ENCODE measurements around the gene NACC2.
A peak's percentile ranks its signal among the peaks of the same experiment; 100 is the strongest.
"Not testable (repeated sequence)": the region's sequence is repeated elsewhere in the genome, so short reads cannot be mapped to it uniquely, and the experiment has no call there.

Gene NACC2

GRCh38 chr9:135968083-135968476 lies 127.0 kb downstream of the NACC2 start:
- H3K4me1 ChIP-seq (ENCODE audit: low read depth, poor library complexity, severe bottlenecking): peaks cover 10% of the 10 kb centered on the region
- no peaks in the 10 kb centered on the region for H3K79me2 ChIP-seq (ENCODE audit: insufficient read depth, low read depth)
- TF ChIP-seq CTCF (conservative IDR thresholded peaks at IDR 0.05; ENCODE audit: low read depth, low read length): no peak
- peaks cover 49% of the 10 kb centered on the region for H3K27me3 ChIP-seq (ENCODE audit: insufficient read depth, low read depth)
- no peaks in the 10 kb centered on the region for H4K20me1 ChIP-seq (ENCODE audit: insufficient read depth)
- no peak overlapping the region for H2AFZ ChIP-seq (ENCODE audit: low read depth)
- no peaks in the 10 kb centered on the region for H3K36me3 ChIP-seq (ENCODE audit: insufficient read depth)
- H3K4me3 ChIP-seq (IDR thresholded peaks at IDR 0.05; ENCODE audit: insufficient read depth, low read depth, low read length): no peak overlapping the region
- H3K27ac ChIP-seq: no peak overlapping the region
- no peak overlapping the region for H3K9ac ChIP-seq
- no peak overlapping the region for H3K4me2 ChIP-seq

- H3K79me2 ChIP-seq (ENCODE audit: insufficient read depth, low read depth); H3K36me3 ChIP-seq (ENCODE audit: insufficient read depth); H4K20me1 ChIP-seq (ENCODE audit: insufficient read depth); H3K9ac ChIP-seq; H3K4me3 ChIP-seq (IDR thresholded peaks at IDR 0.05; ENCODE audit: insufficient read depth, low read depth, low read length); H3K27ac ChIP-seq; H2AFZ ChIP-seq (ENCODE audit: low read depth): not testable (repeated sequence)
- H3K4me2 ChIP-seq: 0 out of 2 replicates have a peak overlapping the region, but pooled peaks have one; percentile 21
- H3K27me3 ChIP-seq (ENCODE audit: insufficient read depth, low read depth): peaks cover 57% of the 10 kb centered on the region
- peaks cover 12% of the 10 kb centered on the region for H3K4me1 ChIP-seq (ENCODE audit: low read depth, poor library complexity, severe bottlenecking)
Observed at GRCh38 chr9:135966916-135967260, 128.2 kb downstream of the NACC2 start.

- H2AFZ ChIP-seq (ENCODE audit: low read depth): no peak overlapping the region
- H3K36me3 ChIP-seq (ENCODE audit: insufficient read depth): no peaks in the 10 kb centered on the region
- no peak overlapping the region for H3K9ac ChIP-seq
- peaks cover 47% of the 10 kb centered on the region for H3K27me3 ChIP-seq (ENCODE audit: insufficient read depth, low read depth)
- 0 out of 2 replicates have a peak, but pooled peaks cover 4% of the 10 kb centered on the region for H3K79me2 ChIP-seq (ENCODE audit: insufficient read depth, low read depth)
- no peak for TF ChIP-seq CTCF (conservative IDR thresholded peaks at IDR 0.05; ENCODE audit: low read depth, low read length)
- H3K4me1 ChIP-seq (ENCODE audit: low read depth, poor library complexity, severe bottlenecking): peaks cover 18% of the 10 kb centered on the region
- no peak overlapping the region for H3K4me2 ChIP-seq
- no peak overlapping the region for H3K27ac ChIP-seq
- no peak overlapping the region for H3K4me3 ChIP-seq (IDR thresholded peaks at IDR 0.05; ENCODE audit: insufficient read depth, low read depth, low read length)
- H4K20me1 ChIP-seq (ENCODE audit: insufficient read depth): no peaks in the 10 kb centered on the region
Observed at GRCh38 chr9:135965124-135965756, 129.8 kb downstream of the NACC2 start.

- Histone ChIP-seq H3K79me2 (ENCODE audit: insufficient read depth, low read depth) (peaks cover 14% of the 10 kb centered on the region; the same call in 1 of the 2 replicates), H3K4me1 (ENCODE audit: low read depth, poor library complexity, severe bottlenecking) (peaks cover 26% of the 10 kb centered on the region), H3K27ac (no peak overlapping the region), H3K4me2 (no peak overlapping the region), H3K27me3 (ENCODE audit: insufficient read depth, low read depth) (peaks cover 34% of the 10 kb centered on the region), H3K4me3 (IDR thresholded peaks at IDR 0.05; ENCODE audit: insufficient read depth, low read depth, low read length) (no peak overlapping the region), H4K20me1 (ENCODE audit: insufficient read depth) (no peaks in the 10 kb centered on the region), H2AFZ (ENCODE audit: low read depth) (no peak overlapping the region), H3K36me3 (ENCODE audit: insufficient read depth) (no peaks in the 10 kb centered on the region), H3K9ac (no peak overlapping the region)
- no peak for TF ChIP-seq CTCF (conservative IDR thresholded peaks at IDR 0.05; ENCODE audit: low read depth, low read length)
Observed at GRCh38 chr9:135963938-135964337, 131.2 kb downstream of the NACC2 start.

GRCh38 chr9:135963338-135963737 lies 131.8 kb downstream of the NACC2 start:
- Histone ChIP-seq H3K4me2 (no peak overlapping the region), H3K36me3 (ENCODE audit: insufficient read depth) (no peaks in the 10 kb centered on the region), H4K20me1 (ENCODE audit: insufficient read depth) (no peaks in the 10 kb centered on the region), H3K4me1 (ENCODE audit: low read depth, poor library complexity, severe bottlenecking) (peaks cover 26% of the 10 kb centered on the region), H3K4me3 (IDR thresholded peaks at IDR 0.05; ENCODE audit: insufficient read depth, low read depth, low read length) (no peak overlapping the region), H3K27me3 (ENCODE audit: insufficient read depth, low read depth) (peaks cover 28% of the 10 kb centered on the region; the same call in 1 of the 2 replicates), H3K9ac (no peak overlapping the region), H3K27ac (no peak overlapping the region), H3K79me2 (ENCODE audit: insufficient read depth, low read depth) (peaks cover 20% of the 10 kb centered on the region; the same call in 1 of the 2 replicates), H2AFZ (ENCODE audit: low read depth) (no peak overlapping the region)
- TF ChIP-seq CTCF (conservative IDR thresholded peaks at IDR 0.05; ENCODE audit: low read depth, low read length): no peak

Measured in KMS-11 (cell line).